Glutamatergic neuron (in vitro differentiated cells): ENCODE data around the gene TMEM232. TPM values are rescaled to one million over a fixed set of nuclear protein-coding genes. Genes with fewer than 3 reads are reported as not detected.
A peak's percentile ranks its signal among the peaks of the same experiment; 100 is the strongest.

Experiments used
- DNase-seq: peaks from one replicate; pipeline ENCODE4 v3.0.0; 2022
- H3K27ac Mint-ChIP-seq: one replicate; pipeline ENCODE4 v1.8.0; 2020; ENCODE audit warnings: mild to moderate bottlenecking, mixed read lengths, inconsistent platforms; ENCODE audit not compliant: unreplicated experiment
- H3K27me3 Mint-ChIP-seq: one replicate; pipeline ENCODE4 v1.8.0; 2020; ENCODE audit warnings: mild to moderate bottlenecking, moderate library complexity, mixed read lengths, inconsistent platforms; ENCODE audit not compliant: unreplicated experiment
- H3K36me3 Mint-ChIP-seq: one replicate; pipeline ENCODE4 v1.8.0; 2020; ENCODE audit warnings: mild to moderate bottlenecking, mixed read lengths, inconsistent platforms; ENCODE audit not compliant: unreplicated experiment
- H3K4me1 Mint-ChIP-seq: one replicate; pipeline ENCODE4 v1.8.0; 2020; ENCODE audit warnings: mild to moderate bottlenecking, low read depth, mixed read lengths, inconsistent platforms; ENCODE audit not compliant: unreplicated experiment
- H3K4me3 Mint-ChIP-seq: one replicate; pipeline ENCODE4 v1.8.0; 2020; ENCODE audit warnings: mild to moderate bottlenecking, mixed read lengths, inconsistent platforms; ENCODE audit not compliant: unreplicated experiment
- H3K9me3 Mint-ChIP-seq: one replicate; pipeline ENCODE4 v1.8.0; 2020; ENCODE audit warnings: mild to moderate bottlenecking, moderate library complexity, mixed read lengths, inconsistent platforms; ENCODE audit not compliant: unreplicated experiment
- CTCF ChIP-seq: fragments of 200-600 bp; sonication (generic); IDR thresholded peaks from one replicate; pipeline ENCODE4 v1.5.0; 2021; ENCODE audit not compliant: partially characterized antibody, unreplicated experiment
- total RNA-seq: library from RNA; stranded (reverse); fragmentation: NEBNext Ultra II Directional; extraction: Animal tissue kit (Norgen Biotek cat#: 25700); gene quantifications from one replicate; pipeline ENCODE4 v1.2.1, GENCODE V29; 2021; ENCODE audit not compliant: unreplicated experiment

TMEM232 gene
- total RNA-seq, 1 donor from 2014 or later: 5.3 TPM

GRCh38 chr5:110594866-110595265 lies 131.6 kb downstream of the TMEM232 start:
- H3K27me3 Mint-ChIP-seq: no peaks in the 10 kb centered on the region
- no peaks in the 10 kb centered on the region for H3K9me3 Mint-ChIP-seq
- H3K4me3 Mint-ChIP-seq: no peak overlapping the region
- peaks cover 7% of the 10 kb centered on the region for H3K36me3 Mint-ChIP-seq
- no peak for DNase-seq
- H3K27ac Mint-ChIP-seq: no peak overlapping the region
- no peak for TF ChIP-seq CTCF
- no peaks in the 10 kb centered on the region for H3K4me1 Mint-ChIP-seq

GRCh38 chr5:110590187-110590586 lies 136.3 kb downstream of the TMEM232 start:
- H3K4me1 Mint-ChIP-seq: no peaks in the 10 kb centered on the region
- H3K4me3 Mint-ChIP-seq: no peak overlapping the region
- H3K27me3 Mint-ChIP-seq: no peaks in the 10 kb centered on the region
- peak; percentile 71 for TF ChIP-seq CTCF
- H3K27ac Mint-ChIP-seq: no peak overlapping the region
- no peaks in the 10 kb centered on the region for H3K9me3 Mint-ChIP-seq
- H3K36me3 Mint-ChIP-seq: no peaks in the 10 kb centered on the region
- no peak for DNase-seq

- Mint-ChIP-seq H3K27ac (no peak overlapping the region), H3K4me1 (no peaks in the 10 kb centered on the region)
Measured at GRCh38 chr5:110588286-110588980, 138.0 kb downstream of the TMEM232 start.

GRCh38 chr5:110580625-110581024 lies 145.8 kb downstream of the TMEM232 start:
- no peak for DNase-seq
- Mint-ChIP-seq H3K4me3 (no peak overlapping the region), H3K36me3 (no peaks in the 10 kb centered on the region), H3K27me3 (no peaks in the 10 kb centered on the region), H3K4me1 (no peaks in the 10 kb centered on the region), H3K27ac (no peak overlapping the region), H3K9me3 (no peaks in the 10 kb centered on the region)
- no peak for TF ChIP-seq CTCF

More at GRCh38 chr5:110588286-110588980, 138.0 kb downstream of the TMEM232 start:
- DNase-seq: no peak
- no peak overlapping the region for H3K4me3 Mint-ChIP-seq
- H3K27me3 Mint-ChIP-seq: no peaks in the 10 kb centered on the region
- TF ChIP-seq CTCF: no peak
- no peaks in the 10 kb centered on the region for H3K9me3 Mint-ChIP-seq
- H3K36me3 Mint-ChIP-seq: no peaks in the 10 kb centered on the region

GRCh38 chr5:110572729-110573128 lies 153.7 kb downstream of the TMEM232 start:
- H3K9me3 Mint-ChIP-seq: no peaks in the 10 kb centered on the region
- no peak overlapping the region for H3K27ac Mint-ChIP-seq
- H3K36me3 Mint-ChIP-seq: no peaks in the 10 kb centered on the region
- TF ChIP-seq CTCF: no peak
- no peak overlapping the region for H3K4me3 Mint-ChIP-seq
- DNase-seq: no peak
- no peaks in the 10 kb centered on the region for H3K27me3 Mint-ChIP-seq
- H3K4me1 Mint-ChIP-seq: no peaks in the 10 kb centered on the region
